GM19397 (cell line): ENCODE measurements around the gene THADA.

Source experiments
- ATAC-seq: cut with Tn5 transposase; IDR thresholded peaks from one replicate; pipeline ENCODE4 v1.9.1; 2021; ENCODE audit warnings: mild to moderate bottlenecking, moderate library complexity; ENCODE audit not compliant: unreplicated experiment

THADA gene

GRCh38 chr2:43513796-43514195 lies 82.0 kb downstream of the THADA start:
- ATAC-seq = no peak

- ATAC-seq = no peak
Measured at GRCh38 chr2:43513216-43513615, 82.6 kb downstream of the THADA start.

DNA sequence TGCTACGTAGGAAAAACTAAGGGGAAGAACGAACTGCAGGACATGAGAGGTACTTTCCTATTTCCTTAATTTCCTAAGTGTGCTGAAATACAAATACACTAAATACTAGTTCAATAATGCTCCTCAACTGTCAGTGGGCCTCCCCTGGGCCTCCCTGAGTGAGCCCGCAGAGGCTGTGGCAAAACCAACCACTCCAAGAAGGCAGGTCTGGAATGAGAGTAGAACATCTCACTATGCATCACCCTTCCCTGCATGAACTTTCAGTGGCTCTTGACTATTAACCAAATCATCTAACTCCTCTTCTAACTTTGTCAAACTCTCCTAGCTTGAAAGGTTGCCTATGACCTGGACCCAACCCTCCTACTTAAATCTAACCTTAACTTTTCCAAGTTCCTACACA lies 84.6 kb downstream of the THADA start:
- ATAC-seq = no peak

DNA sequence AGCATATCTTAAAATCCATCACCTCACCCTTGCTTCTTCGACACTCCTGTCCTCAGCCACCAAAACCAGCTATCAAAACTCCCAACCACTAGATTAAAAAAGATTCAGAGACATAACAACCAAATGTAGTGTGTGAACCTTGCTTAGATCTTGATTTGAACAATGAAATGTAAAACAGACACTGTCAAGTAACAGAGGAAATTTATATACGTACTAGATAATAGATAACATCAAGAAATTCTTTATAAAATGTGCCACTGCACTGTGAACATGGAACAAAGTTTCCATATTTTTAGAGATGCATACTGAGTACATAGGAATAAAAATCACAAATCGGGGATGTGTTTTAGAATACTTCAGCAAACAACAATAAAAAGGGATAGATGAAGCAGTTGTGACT lies 86.0 kb downstream of the THADA start:
- no peak for ATAC-seq

DNA sequence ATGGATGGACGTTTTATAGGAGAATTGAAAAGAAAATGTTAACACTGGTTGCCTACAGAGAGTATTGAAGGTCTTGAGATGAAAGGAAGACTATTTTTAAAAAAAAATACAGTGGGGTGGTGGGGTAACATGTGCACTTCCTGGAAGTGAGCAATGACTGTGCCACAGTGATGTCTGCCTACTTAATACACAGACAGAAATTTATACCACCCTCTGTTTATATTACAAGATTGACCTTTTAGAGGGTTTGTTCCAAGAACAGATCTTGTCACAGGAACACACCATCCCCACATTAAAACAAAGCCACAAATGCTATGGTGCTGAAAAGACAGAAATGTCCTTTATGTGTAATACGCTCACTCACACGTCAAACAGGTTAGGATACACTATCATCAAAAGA lies 87.6 kb downstream of the THADA start:
- no peak for ATAC-seq

GRCh38 chr2:43507137-43507536 lies 88.7 kb downstream of the THADA start:
- ATAC-seq = no peak

GRCh38 chr2:43495727-43496126 lies 100.1 kb downstream of the THADA start:
- no peak for ATAC-seq

DNA sequence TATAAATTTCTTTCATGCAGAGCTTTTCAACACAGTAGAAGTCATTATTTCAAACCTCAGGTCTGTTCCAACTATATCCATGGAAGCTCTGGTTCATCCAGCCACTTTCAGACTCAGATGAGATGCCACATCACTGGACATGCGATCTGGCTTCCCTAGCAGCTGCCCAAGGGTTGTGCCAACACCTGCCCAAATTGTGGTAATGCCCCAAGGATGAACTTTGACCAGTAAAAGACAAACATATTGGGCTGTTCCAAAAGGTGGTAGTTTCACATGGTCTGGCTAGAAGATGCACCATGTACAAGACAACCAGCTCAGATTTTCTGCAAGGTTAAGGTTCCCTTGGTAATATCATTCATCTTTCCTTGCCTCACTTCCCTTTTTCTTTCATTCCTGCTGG lies 101.9 kb downstream of the THADA start:
- no peak for ATAC-seq

- no peak for ATAC-seq
Measured at GRCh38 chr2:43491065-43491639, 104.7 kb downstream of the THADA start.

DNA sequence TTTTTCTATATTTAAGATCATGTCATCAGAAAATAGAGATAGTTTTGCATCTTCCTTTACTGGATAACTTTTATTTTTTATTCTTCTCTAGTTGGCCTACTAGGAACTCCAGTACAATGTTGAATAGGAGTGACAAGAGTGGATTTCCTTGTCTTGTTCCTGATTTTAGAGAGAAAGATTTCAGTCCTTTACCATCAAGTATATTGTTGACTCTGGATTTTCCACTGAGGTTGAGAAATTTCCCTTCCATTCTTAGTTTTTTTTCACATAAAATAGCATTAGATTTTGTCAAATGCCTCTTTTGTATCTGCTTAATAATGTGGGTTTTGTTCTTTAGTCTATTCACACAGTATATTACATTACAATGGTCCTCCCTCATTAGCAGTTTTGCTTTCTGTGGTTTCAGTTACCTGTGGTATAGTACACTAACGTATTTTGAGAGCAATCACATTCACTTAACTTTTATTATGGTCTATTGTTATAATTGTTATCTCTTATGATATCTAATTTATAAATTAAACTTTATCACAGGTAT lies 105.5 kb downstream of the THADA start:
- ATAC-seq = no peak

DNA sequence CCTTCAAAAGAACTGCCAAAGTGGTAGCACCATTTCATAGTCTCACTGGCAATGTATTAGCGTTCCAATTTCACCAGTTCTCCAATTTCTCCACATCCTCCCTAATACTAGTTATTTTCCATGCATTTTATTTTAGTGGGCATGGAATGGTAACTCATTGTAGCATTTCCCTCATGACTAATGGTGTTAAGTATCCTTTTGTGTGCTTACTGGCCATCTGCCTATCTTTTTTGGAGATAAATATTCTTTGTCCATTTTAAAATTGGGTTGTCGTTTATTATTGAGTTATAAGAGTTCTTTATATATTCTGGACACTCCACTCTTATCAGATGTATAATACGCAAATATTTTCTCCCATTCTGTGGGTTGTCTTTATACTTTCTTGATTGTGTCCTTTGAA lies 107.1 kb downstream of the THADA start:
- no peak for ATAC-seq

- ATAC-seq = no peak
Measured at GRCh38 chr2:43486603-43487002, 109.2 kb downstream of the THADA start.

GRCh38 chr2:43484323-43484930 lies 111.4 kb downstream of the THADA start:
- ATAC-seq = no peak

DNA sequence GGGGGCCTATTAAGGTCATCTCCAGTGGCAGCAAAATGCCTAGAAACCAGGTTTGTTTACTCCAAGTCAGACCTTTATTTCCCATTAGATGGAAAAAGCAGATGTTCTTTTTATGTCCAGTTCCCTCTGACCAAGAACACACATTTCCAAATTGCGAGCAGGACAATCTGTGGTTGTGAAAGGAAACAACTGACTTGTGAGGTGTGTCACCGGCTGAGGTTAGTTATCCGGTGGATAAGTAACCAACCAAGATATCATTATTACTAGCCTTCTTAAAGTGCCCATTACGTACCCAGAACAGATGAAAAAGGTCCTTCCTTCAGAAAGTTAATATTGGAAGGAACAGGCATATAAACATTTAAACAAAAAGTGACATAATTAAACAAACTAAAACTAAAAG lies 112.9 kb downstream of the THADA start:
- peak; percentile 52 for ATAC-seq

GRCh38 chr2:43481927-43482542 lies 113.8 kb downstream of the THADA start:
- no peak for ATAC-seq

- ATAC-seq = no peak
Measured at GRCh38 chr2:43480874-43481273, 115.0 kb downstream of the THADA start.

- ATAC-seq = no peak
Measured at GRCh38 chr2:43478412-43479086, 117.3 kb downstream of the THADA start.

DNA sequence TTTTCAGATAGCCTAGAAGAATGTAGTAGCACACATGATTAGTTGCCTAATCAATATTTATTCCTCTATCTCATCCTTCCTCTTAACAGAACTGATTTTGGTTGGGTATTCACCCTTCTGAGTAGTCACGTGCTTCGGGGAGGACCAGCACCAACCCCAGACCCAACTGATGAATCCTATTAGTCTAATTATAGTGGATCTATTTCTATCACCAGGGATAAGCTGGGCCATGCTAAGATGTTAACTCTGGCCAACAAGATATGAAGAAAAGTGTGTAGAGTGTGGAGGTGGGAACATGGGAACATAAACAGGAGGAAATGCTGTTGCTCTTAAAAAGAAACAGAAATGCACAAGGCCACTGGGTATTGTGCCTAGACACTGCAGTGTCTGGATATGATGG lies 119.9 kb downstream of the THADA start:
- no peak for ATAC-seq

DNA sequence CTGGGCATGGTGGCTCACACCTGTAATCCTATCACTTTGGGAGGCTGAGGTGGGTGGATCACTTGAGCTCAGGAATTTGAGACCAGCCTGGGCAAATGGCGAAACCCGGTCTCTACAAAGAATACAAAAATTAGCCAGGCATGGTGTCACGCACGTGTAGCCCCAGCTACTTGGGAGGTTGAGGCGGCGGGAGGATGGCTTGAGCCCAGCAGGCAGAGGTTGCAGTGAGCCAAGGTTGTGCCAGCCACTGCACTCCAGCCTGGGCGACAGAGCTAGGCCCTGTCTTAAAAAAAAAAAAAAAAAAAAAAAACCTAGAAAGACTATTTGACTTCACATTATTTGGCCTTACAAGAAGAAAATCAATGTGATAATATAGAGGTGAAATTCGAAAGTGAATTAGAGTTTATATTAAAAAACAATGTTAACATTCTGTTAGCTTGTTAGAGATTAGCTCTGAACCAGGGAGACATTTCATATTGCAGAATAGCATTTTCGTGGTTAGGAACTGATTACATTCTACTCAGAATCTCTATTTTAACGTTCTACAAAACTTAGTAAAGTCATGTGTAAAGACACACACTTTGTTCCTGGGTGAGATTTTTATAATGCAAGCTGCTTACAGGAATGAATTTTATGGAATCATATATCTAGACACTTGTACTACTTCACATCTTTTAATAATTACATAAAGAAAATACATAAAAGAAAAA lies 120.5 kb downstream of the THADA start:
- no peak for ATAC-seq

- no peak for ATAC-seq
Measured at GRCh38 chr2:43474273-43474672, 121.6 kb downstream of the THADA start.

GRCh38 chr2:43473767-43474166 lies 122.1 kb downstream of the THADA start:
- ATAC-seq = no peak
